ENCODE results near the gene CBLIF.
"Not testable (repeated sequence)": the region's sequence is repeated elsewhere in the genome, so short reads cannot be mapped to it uniquely, and the experiment has no call there.

CBLIF gene

GRCh38 chr11:59865031-59865430 lies 19.7 kb upstream of the CBLIF start:
- ChIA-PET CTCF (interaction anchor here (0.6 kb wide), 1 partner anchor 198 kb away, joined by 3 read pairs; no protein-coding TSS in a partner anchor), POLR2A (no interaction called here)
- DNase-seq (ENCODE audit: extremely low spot score): no peak
- TF ChIP-seq L3MBTL2 (conservative IDR thresholded peaks at IDR 0.05) (no peak), ARNT (IDR thresholded peaks at IDR 0.05) (no peak), BHLHE40 (IDR thresholded peaks at IDR 0.05; ENCODE audit: borderline replicate concordance) (no peak), FOXA1 (IDR thresholded peaks at IDR 0.05) (no peak), LEF1 (IDR thresholded peaks at IDR 0.05; ENCODE audit: borderline replicate concordance) (no peak), CTBP1 (IDR thresholded peaks at IDR 0.05; ENCODE audit: borderline replicate concordance) (no peak), FOXK2 (IDR thresholded peaks at IDR 0.05) (no peak), HDGF (IDR thresholded peaks at IDR 0.05; ENCODE audit: borderline replicate concordance) (no peak), SUZ12 (IDR thresholded peaks at IDR 0.05) (no peak), PKNOX1 (IDR thresholded peaks at IDR 0.05) (no peak), NFRKB (IDR thresholded peaks at IDR 0.05) (no peak), FOXM1 (IDR thresholded peaks at IDR 0.05; ENCODE audit: borderline replicate concordance) (no peak), ELF4 (IDR thresholded peaks at IDR 0.05) (no peak), TARDBP (IDR thresholded peaks at IDR 0.05) (no peak), SP1 (IDR thresholded peaks at IDR 0.05) (no peak), ZNF384 (IDR thresholded peaks at IDR 0.05) (no peak)

GRCh38 chr11:59862252-59862651 lies 17.0 kb upstream of the CBLIF start:
- ChIA-PET POLR2A (no interaction called here), CTCF (no interaction called here)
- TF ChIP-seq CTBP1 (IDR thresholded peaks at IDR 0.05; ENCODE audit: borderline replicate concordance): no peak
- no peak for TF ChIP-seq HDGF (IDR thresholded peaks at IDR 0.05; ENCODE audit: borderline replicate concordance)
- no peak for TF ChIP-seq FOXK2 (IDR thresholded peaks at IDR 0.05)
- TF ChIP-seq ZNF384 (IDR thresholded peaks at IDR 0.05): no peak
- TF ChIP-seq SP1 (IDR thresholded peaks at IDR 0.05): no peak
- no peak for TF ChIP-seq SUZ12 (IDR thresholded peaks at IDR 0.05)
- no peak for TF ChIP-seq ELF4 (IDR thresholded peaks at IDR 0.05)
- no peak for DNase-seq (ENCODE audit: extremely low spot score)

GRCh38 chr11:59859673-59860072 lies 14.4 kb upstream of the CBLIF start:
- TF ChIP-seq HDGF (IDR thresholded peaks at IDR 0.05; ENCODE audit: borderline replicate concordance) (no peak), BHLHE40 (IDR thresholded peaks at IDR 0.05; ENCODE audit: borderline replicate concordance) (no peak), FOXA1 (IDR thresholded peaks at IDR 0.05) (no peak), SP1 (IDR thresholded peaks at IDR 0.05) (no peak), FOXK2 (IDR thresholded peaks at IDR 0.05) (no peak), NFRKB (IDR thresholded peaks at IDR 0.05) (no peak), SUZ12 (IDR thresholded peaks at IDR 0.05) (no peak), TARDBP (IDR thresholded peaks at IDR 0.05) (no peak)
- CTCF ChIA-PET: no interaction called here
- DNase-seq (ENCODE audit: extremely low spot score): no peak

GRCh38 chr11:59857439-59858434 lies 12.4 kb upstream of the CBLIF start:
- TF ChIP-seq SP1 (IDR thresholded peaks at IDR 0.05): no peak
- no peak for TF ChIP-seq SUZ12 (IDR thresholded peaks at IDR 0.05)
- no peak for TF ChIP-seq FOXA1 (IDR thresholded peaks at IDR 0.05)
- TF ChIP-seq LEF1 (IDR thresholded peaks at IDR 0.05; ENCODE audit: borderline replicate concordance): no peak
- TF ChIP-seq L3MBTL2 (conservative IDR thresholded peaks at IDR 0.05): no peak
- no peak for TF ChIP-seq ZNF384 (IDR thresholded peaks at IDR 0.05)
- TF ChIP-seq FOXM1 (IDR thresholded peaks at IDR 0.05; ENCODE audit: borderline replicate concordance): no peak
- no peak for TF ChIP-seq NFRKB (IDR thresholded peaks at IDR 0.05)
- TF ChIP-seq ARNT (IDR thresholded peaks at IDR 0.05): no peak
- TF ChIP-seq ELF4 (IDR thresholded peaks at IDR 0.05): no peak
- no peak for TF ChIP-seq HDGF (IDR thresholded peaks at IDR 0.05; ENCODE audit: borderline replicate concordance)
- no peak for TF ChIP-seq CTBP1 (IDR thresholded peaks at IDR 0.05; ENCODE audit: borderline replicate concordance)
- TF ChIP-seq FOXK2 (IDR thresholded peaks at IDR 0.05): no peak
- TF ChIP-seq TARDBP (IDR thresholded peaks at IDR 0.05): no peak
- no peak for TF ChIP-seq PKNOX1 (IDR thresholded peaks at IDR 0.05)
- no peak for DNase-seq (ENCODE audit: extremely low spot score)
- POLR2A ChIA-PET: no interaction called here
- CTCF ChIA-PET: no interaction called here

More at GRCh38 chr11:59859673-59860072, 14.4 kb upstream of the CBLIF start:
- POLR2A ChIA-PET: no interaction called here

GRCh38 chr11:59854871-59855270 lies 9.6 kb upstream of the CBLIF start:
- ChIA-PET CTCF (interaction anchor here (1.1 kb wide), 1 partner anchor 10 kb away, joined by 3 read pairs; the partner anchor contains the start of gene CBLIF), POLR2A (no interaction called here)
- TF ChIP-seq SP1 (IDR thresholded peaks at IDR 0.05): no peak
- no peak for TF ChIP-seq HDGF (IDR thresholded peaks at IDR 0.05; ENCODE audit: borderline replicate concordance)
- TF ChIP-seq NFRKB (IDR thresholded peaks at IDR 0.05): no peak
- no peak for TF ChIP-seq ARNT (IDR thresholded peaks at IDR 0.05)
- no peak for TF ChIP-seq FOXA1 (IDR thresholded peaks at IDR 0.05)
- no peak for TF ChIP-seq ELF4 (IDR thresholded peaks at IDR 0.05)
- TF ChIP-seq PKNOX1 (IDR thresholded peaks at IDR 0.05): no peak
- DNase-seq (ENCODE audit: extremely low spot score): no peak

- CTCF ChIA-PET; DNase-seq (ENCODE audit: extremely low spot score); POLR2A ChIA-PET: not testable (repeated sequence)
Measured at GRCh38 chr11:59851416-59851815, 6.1 kb upstream of the CBLIF start.

GRCh38 chr11:59849551-59849950 lies 4.3 kb upstream of the CBLIF start:
- CTCF ChIA-PET; DNase-seq (ENCODE audit: extremely low spot score); POLR2A ChIA-PET: not testable (repeated sequence)

Measured in HEK293T (cell line).